ENCODE measurements around the gene TUBB1.

TUBB1 gene

GRCh38 chr20:58997141-58997770 is 22.0 kb upstream of the TUBB1 start:
- TF ChIP-seq, protein P1, sequence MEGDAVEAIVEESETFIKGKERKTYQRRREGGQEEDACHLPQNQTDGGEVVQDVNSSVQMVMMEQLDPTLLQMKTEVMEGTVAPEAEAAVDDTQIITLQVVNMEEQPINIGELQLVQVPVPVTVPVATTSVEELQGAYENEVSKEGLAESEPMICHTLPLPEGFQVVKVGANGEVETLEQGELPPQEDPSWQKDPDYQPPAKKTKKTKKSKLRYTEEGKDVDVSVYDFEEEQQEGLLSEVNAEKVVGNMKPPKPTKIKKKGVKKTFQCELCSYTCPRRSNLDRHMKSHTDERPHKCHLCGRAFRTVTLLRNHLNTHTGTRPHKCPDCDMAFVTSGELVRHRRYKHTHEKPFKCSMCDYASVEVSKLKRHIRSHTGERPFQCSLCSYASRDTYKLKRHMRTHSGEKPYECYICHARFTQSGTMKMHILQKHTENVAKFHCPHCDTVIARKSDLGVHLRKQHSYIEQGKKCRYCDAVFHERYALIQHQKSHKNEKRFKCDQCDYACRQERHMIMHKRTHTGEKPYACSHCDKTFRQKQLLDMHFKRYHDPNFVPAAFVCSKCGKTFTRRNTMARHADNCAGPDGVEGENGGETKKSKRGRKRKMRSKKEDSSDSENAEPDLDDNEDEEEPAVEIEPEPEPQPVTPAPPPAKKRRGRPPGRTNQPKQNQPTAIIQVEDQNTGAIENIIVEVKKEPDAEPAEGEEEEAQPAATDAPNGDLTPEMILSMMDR (IDR thresholded peaks at IDR 0.05; ENCODE audit: low read depth, low read length, missing control alignments) = no peak
- no peak for DNase-seq
- H3K36me3 ChIP-seq (replicated peaks) = peaks cover 57% of the 10 kb centered on the region
- no peaks in the 10 kb centered on the region for H3K27me3 ChIP-seq (replicated peaks)
- no peak overlapping the region for H3K27ac ChIP-seq
- in situ Hi-C loops (cut with HindIII; ENCODE audit: low pct_ligation_motif_present, low sequenced_read_pairs) = no loop called here
- no peak overlapping the region for H3K4me3 ChIP-seq (ENCODE audit: low read depth, low read length)

GRCh38 chr20:58998656-58999055 is 20.6 kb upstream of the TUBB1 start:
- H3K27ac ChIP-seq = no peak overlapping the region
- H3K27me3 ChIP-seq (replicated peaks) = no peaks in the 10 kb centered on the region
- TF ChIP-seq, protein P1 (IDR thresholded peaks at IDR 0.05; ENCODE audit: low read depth, low read length, missing control alignments) = no peak
- in situ Hi-C loops (cut with HindIII; ENCODE audit: low pct_ligation_motif_present, low sequenced_read_pairs) = no loop called here
- DNase-seq = no peak
- H3K36me3 ChIP-seq (replicated peaks) = peaks cover 46% of the 10 kb centered on the region
- no peak overlapping the region for H3K4me3 ChIP-seq (ENCODE audit: low read depth, low read length)

DNA sequence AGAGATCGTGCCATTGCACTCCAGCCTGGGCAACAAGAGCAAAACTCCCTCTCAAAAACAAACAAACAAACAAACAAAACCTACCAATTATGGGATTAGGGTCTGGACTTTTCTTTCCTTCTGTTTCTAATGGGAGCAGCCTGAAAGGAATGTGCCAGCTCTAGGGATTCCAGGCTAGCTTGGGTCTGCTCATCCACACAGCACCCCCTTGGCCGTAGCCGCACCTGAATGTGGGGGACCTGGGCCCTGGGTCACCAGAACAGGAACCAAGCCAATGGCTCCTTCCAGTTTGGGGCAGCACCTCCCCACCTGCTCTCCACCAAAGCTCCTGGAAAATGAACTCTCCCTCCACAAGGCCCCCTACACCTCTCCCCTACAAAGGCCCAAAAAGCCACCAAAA is 18.9 kb upstream of the TUBB1 start:
- H3K36me3 ChIP-seq (replicated peaks) = peaks cover 31% of the 10 kb centered on the region
- in situ Hi-C loops (cut with HindIII; ENCODE audit: low pct_ligation_motif_present, low sequenced_read_pairs) = no loop called here

DNA sequence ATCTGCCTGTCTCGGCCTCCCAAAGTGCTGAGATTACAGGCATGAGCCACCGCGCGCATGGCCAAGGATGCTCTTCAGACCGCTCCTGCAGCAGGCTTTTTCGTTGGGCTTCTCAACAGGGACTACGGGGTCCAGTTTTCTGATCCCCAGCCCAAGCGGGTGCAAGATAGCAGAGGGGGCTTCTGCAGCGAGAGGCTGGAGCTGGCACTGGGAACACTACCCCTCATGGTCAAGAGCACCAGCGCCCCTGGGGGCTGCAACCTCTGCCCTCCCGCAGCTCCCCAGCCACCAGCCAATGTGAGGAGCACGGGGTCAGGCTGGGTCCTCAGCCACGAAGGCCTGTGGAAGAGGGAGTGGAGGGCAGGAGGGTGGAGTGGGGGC is 18.2 kb upstream of the TUBB1 start:
- no peak for DNase-seq
- Histone ChIP-seq H3K27ac (no peak overlapping the region), H3K27me3 (replicated peaks) (no peaks in the 10 kb centered on the region), H3K4me3 (ENCODE audit: low read depth, low read length) (no peak overlapping the region), H3K36me3 (replicated peaks) (peaks cover 24% of the 10 kb centered on the region)
- TF ChIP-seq, protein P1 (IDR thresholded peaks at IDR 0.05; ENCODE audit: low read depth, low read length, missing control alignments) = no peak
- in situ Hi-C loops (cut with HindIII; ENCODE audit: low pct_ligation_motif_present, low sequenced_read_pairs) = no loop called here

More for the DNA sequence above, 18.9 kb upstream of the TUBB1 start:
- DNase-seq = no peak
- Histone ChIP-seq H3K27me3 (replicated peaks) (no peaks in the 10 kb centered on the region), H3K27ac (no peak overlapping the region), H3K4me3 (ENCODE audit: low read depth, low read length) (no peak overlapping the region)
- TF ChIP-seq, protein P1 (IDR thresholded peaks at IDR 0.05; ENCODE audit: low read depth, low read length, missing control alignments) = no peak

DNA sequence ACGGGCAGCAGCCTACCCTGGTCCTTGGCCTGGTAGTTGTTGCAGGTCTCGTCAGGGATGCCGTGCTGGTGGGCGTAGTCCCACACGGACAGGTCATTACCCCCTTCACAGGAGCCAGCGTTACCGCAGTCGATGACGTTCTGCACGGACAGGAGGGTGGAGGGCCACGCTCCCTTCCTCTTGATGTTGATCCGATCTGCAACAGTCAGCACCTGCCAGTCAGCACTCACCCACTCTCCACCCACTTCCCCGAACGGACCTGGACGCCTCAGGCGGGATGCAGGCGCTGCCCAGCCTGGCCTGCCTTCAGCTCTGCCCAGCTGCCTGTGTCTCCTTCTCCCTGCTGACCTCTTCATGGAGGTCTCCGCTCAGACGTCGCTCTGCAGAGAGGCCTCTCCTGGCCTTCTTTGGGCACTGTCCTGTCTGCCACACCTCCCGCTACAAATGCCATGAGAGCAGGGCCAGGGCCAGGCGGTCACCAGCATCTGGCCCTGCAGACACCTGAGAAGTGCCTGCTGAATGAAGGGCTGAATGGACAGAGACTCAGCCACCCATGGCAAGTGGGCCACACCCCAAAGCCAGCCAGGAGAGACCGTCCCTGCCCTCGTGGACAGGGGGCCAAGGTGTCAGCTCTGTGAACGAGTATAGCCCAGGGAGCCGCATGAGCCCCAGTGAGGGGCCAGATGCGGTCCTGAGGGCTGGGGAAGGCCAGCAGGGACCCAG is 17.6 kb upstream of the TUBB1 start:
- no peak overlapping the region for H3K27ac ChIP-seq
- DNase-seq = no peak
- in situ Hi-C loops (cut with HindIII; ENCODE audit: low pct_ligation_motif_present, low sequenced_read_pairs) = no loop called here
- no peaks in the 10 kb centered on the region for H3K27me3 ChIP-seq (replicated peaks)
- H3K4me3 ChIP-seq (ENCODE audit: low read depth, low read length) = no peak overlapping the region
- TF ChIP-seq, protein P1 (IDR thresholded peaks at IDR 0.05; ENCODE audit: low read depth, low read length, missing control alignments) = no peak
- peaks cover 18% of the 10 kb centered on the region for H3K36me3 ChIP-seq (replicated peaks)
